ENCODE measurements around the gene MED8. TPM values are rescaled to one million over a fixed set of nuclear protein-coding genes. Genes with fewer than 3 reads are reported as not detected.

Gene MED8
- total RNA-seq, 3 donors from 2014 or later, result 35.8 to 39.6 (median 38.3) TPM

DNA sequence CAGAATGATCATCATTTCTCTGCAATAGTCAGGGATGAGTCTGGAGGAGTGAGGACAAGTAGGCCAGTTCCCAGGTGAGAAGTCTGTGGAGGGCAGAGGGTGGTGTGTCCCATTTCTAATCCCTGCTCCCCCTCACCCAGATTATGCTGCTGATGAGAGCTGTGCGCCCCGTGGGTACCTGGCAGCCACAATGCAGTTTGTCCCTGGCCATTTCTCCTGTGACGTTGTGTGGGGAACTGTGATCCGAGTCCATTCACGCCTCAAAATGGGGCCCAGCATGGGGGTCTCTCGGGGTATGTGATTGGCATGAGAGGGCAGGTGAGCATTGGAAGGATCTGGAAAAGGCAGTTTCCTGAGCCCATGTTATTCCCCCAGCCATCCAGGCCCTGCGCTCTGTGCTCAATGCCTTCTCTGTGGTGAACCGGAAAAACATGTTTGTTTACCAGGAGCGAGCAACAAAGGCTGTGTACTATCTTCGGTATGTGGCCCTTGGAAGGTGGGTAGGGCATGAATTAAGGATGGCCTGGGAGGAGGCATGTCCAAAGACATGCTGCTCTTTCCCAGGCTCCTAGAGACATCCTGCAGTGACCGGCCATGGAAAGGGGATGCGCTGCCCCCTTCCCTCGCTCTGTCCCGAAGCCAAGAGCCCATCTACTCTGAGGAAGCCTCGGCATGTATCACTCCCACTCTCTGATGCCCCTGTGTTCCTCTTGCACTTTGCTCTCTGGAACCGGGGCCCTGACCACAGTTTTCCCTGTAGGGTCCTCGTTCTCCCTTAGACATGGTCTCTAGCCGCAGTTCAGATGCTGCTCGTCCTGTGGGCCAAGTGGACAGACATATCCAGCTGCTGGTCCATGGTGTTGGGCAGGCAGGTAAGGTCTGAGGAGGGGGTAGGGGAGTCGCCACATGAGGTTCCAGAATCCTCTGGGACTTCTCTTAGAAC lies 47.7 kb upstream of the MED8 start:
- TF ChIP-seq, protein P1, sequence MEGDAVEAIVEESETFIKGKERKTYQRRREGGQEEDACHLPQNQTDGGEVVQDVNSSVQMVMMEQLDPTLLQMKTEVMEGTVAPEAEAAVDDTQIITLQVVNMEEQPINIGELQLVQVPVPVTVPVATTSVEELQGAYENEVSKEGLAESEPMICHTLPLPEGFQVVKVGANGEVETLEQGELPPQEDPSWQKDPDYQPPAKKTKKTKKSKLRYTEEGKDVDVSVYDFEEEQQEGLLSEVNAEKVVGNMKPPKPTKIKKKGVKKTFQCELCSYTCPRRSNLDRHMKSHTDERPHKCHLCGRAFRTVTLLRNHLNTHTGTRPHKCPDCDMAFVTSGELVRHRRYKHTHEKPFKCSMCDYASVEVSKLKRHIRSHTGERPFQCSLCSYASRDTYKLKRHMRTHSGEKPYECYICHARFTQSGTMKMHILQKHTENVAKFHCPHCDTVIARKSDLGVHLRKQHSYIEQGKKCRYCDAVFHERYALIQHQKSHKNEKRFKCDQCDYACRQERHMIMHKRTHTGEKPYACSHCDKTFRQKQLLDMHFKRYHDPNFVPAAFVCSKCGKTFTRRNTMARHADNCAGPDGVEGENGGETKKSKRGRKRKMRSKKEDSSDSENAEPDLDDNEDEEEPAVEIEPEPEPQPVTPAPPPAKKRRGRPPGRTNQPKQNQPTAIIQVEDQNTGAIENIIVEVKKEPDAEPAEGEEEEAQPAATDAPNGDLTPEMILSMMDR (IDR thresholded peaks at IDR 0.05), result no peak
- H3K36me3 ChIP-seq (ENCODE audit: low read depth), result no peaks in the 10 kb centered on the region
- ATAC-seq, result no peak
- intact Hi-C loops (cut with DNase I, micrococcal nuclease), result no loop called here
- H3K9me3 ChIP-seq, result no peaks in the 10 kb centered on the region
- no peak overlapping the region for H3K4me3 ChIP-seq
- peak in 1 of 3 donors; percentile 8 for DNase-seq
- no peaks in the 10 kb centered on the region for H3K4me1 ChIP-seq (ENCODE audit: low read depth)

DNA sequence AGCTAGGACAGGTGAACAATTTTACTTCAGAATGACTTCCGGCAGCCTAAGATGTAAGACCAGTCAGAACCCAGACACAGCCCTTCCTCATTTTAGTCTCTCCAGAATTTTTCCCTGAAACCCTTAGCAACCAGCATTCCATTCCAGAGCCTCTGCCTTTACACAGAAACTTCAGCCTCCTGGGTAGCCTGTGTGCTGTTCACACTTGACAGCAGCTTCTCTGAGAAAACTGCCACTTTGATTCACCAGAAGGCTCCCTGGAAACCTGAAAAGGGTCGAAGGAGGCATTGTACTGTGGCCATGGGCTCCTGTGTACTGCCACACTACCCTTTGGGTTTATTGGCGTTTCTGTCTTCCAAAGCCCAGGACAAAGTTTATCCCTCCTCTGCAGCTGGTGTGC lies 46.8 kb upstream of the MED8 start:
- no peak for ATAC-seq
- no peak for DNase-seq
- no peaks in the 10 kb centered on the region for H3K36me3 ChIP-seq (ENCODE audit: low read depth)
- no peaks in the 10 kb centered on the region for H3K9me3 ChIP-seq
- no peak overlapping the region for H3K4me3 ChIP-seq
- TF ChIP-seq, protein P1 (IDR thresholded peaks at IDR 0.05), result no peak
- H3K4me1 ChIP-seq (ENCODE audit: low read depth), result no peaks in the 10 kb centered on the region
- intact Hi-C loops (cut with DNase I, micrococcal nuclease), result no loop called here

DNA sequence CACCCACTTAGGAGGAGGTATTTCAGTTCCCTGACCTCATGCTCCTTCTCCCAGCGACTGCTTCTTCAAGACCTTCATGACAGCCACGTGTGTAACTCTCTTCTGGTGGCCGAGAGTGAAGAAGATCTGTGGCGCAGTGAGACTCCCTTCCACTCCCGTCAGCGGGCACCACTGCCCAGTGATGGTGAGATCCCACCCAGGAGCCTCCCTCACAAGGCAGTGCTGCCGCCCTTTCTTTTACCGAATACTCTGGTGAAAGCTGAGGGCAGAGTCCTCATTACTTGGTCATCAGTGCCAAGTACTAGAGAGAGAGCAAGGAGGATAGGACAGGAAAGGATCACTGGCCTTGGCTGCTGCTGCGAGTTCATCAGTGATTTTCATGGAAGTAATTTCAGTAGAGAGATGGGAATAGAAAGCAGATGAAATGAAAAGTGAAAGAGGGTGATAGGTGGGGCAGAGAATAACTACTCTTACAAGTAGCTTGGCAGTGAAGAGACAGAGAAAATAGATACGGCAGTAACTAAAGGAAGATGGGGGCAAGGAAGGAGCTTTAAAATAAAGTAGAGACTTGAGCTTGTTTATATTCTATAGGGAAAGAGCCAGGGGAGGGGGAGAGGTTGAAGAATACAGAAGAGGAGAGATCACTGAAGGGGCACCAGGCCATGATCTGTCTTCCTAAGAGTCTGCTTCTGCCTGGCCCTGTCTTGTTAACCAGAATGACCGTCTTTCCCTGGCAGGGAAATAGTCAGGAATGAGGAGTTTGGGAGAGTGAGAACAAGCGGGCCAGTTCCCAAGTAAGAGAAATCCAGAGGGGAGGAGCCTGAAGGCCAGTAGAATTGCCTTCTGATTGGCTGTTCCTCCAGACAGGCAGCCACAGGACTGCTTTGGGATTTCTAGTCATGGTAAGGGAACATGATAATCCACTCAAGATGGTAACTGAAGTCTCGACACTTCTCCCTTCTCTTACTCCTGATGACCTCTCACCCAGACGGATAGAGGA lies 45.8 kb upstream of the MED8 start:
- TF ChIP-seq, protein P1 (IDR thresholded peaks at IDR 0.05), result no peak
- Histone ChIP-seq H3K4me3 (no peak overlapping the region), H3K36me3 (ENCODE audit: low read depth) (no peaks in the 10 kb centered on the region), H3K9me3 (no peaks in the 10 kb centered on the region), H3K4me1 (ENCODE audit: low read depth) (no peaks in the 10 kb centered on the region)
- ATAC-seq (peak; percentile 45), DNase-seq (no peak)
- intact Hi-C loops (cut with DNase I, micrococcal nuclease), result no loop called here

DNA sequence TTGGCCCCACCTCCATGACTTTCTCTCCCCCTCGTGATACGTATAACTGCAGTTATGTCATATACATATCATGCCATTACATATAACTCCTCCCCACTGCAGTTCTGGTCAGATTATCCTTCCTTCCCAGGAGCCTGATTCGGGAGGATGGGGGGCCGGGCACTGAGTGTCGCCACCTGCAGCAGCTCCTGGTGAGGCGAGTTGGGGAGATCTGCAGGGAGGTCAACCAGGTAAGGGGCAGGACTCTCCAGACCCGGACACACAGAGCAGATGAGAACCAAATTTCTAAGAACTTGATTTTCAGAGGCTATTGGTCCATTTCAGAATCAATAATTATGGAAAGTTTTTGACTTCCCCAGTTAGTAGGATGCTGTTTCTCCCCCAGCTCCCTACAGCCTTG lies 44.7 kb upstream of the MED8 start:
- H3K36me3 ChIP-seq (ENCODE audit: low read depth), result no peaks in the 10 kb centered on the region
- H3K4me1 ChIP-seq (ENCODE audit: low read depth), result no peaks in the 10 kb centered on the region
- TF ChIP-seq, protein P1 (IDR thresholded peaks at IDR 0.05), result no peak
- DNase-seq, result no peak
- intact Hi-C loops (cut with DNase I, micrococcal nuclease), result no loop called here
- ATAC-seq, result no peak
- no peak overlapping the region for H3K4me3 ChIP-seq
- no peaks in the 10 kb centered on the region for H3K9me3 ChIP-seq

DNA sequence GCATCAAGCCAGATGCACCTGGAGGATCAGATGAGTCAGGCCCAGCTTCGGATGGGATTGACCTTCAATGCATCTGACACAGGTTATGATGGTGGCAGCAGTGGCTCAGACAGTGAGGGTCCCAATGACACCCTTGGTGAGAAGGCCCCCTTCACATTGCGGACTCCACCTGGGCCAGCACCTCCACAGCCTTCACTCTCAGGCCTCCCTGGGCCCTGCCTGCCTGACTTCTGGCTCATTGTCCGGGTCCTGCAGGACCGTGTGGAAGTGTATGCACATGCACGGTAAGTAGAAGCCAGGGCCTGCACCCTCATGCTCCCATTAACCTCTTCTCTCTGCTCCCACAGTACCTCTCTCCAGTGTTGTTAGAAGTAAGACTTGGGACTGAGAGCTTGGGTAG lies 43.3 kb upstream of the MED8 start:
- no peak overlapping the region for H3K4me3 ChIP-seq
- no peaks in the 10 kb centered on the region for H3K36me3 ChIP-seq (ENCODE audit: low read depth)
- no peaks in the 10 kb centered on the region for H3K9me3 ChIP-seq
- H3K4me1 ChIP-seq (ENCODE audit: low read depth), result no peaks in the 10 kb centered on the region
- DNase-seq (no peak), ATAC-seq (no peak)
- intact Hi-C loops (cut with DNase I, micrococcal nuclease), result no loop called here
- TF ChIP-seq, protein P1 (IDR thresholded peaks at IDR 0.05), result no peak
